Stimulated activated CD8-positive, alpha-beta memory T cell treated with anti-CD3 and anti-CD28 coated beads, Interleukin-4, amount 100 ng/mL, for 1 hour (primary cell): ENCODE data around the gene RAB20.
"Not testable (repeated sequence)": the region's sequence is repeated elsewhere in the genome, so short reads cannot be mapped to it uniquely, and the experiment has no call there.

ENCODE experiments used
- DNase-seq, 2 donors: peaks; one replicate each; pipeline ENCODE4 v3.0.0-alpha.2; 2020; ENCODE audit warnings: low read depth in 2 of 2, low spot score in 1 of 2

RAB20 gene

GRCh38 chr13:110493613-110494012 lies 67.9 kb downstream of the RAB20 start:
- DNase-seq: no peak

- no peak for DNase-seq
These were observed 68.6 kb downstream of the RAB20 start for GRCh38 chr13:110492679-110493593.

GRCh38 chr13:110491869-110492678 lies 69.4 kb downstream of the RAB20 start:
- DNase-seq: no peak

GRCh38 chr13:110490009-110490770 lies 71.3 kb downstream of the RAB20 start:
- DNase-seq: no peak

GRCh38 chr13:110486880-110487279 lies 74.6 kb downstream of the RAB20 start:
- DNase-seq: not testable (repeated sequence)

GRCh38 chr13:110486061-110486715 lies 75.3 kb downstream of the RAB20 start:
- no peak for DNase-seq

GRCh38 chr13:110485604-110486003 lies 75.9 kb downstream of the RAB20 start:
- DNase-seq: no peak

- DNase-seq: no peak
These were observed 77.1 kb downstream of the RAB20 start for GRCh38 chr13:110484290-110485048.

GRCh38 chr13:110483386-110483968 lies 78.0 kb downstream of the RAB20 start:
- no peak for DNase-seq

GRCh38 chr13:110480161-110480560 lies 81.4 kb downstream of the RAB20 start:
- no peak for DNase-seq

- DNase-seq: no peak
These were observed 81.9 kb downstream of the RAB20 start for GRCh38 chr13:110479648-110480047.

GRCh38 chr13:110479215-110479545 lies 82.3 kb downstream of the RAB20 start:
- DNase-seq: no peak

- no peak for DNase-seq
These were observed 82.9 kb downstream of the RAB20 start for GRCh38 chr13:110478405-110479214.

- no peak for DNase-seq
These were observed 83.7 kb downstream of the RAB20 start for GRCh38 chr13:110477706-110478245.

GRCh38 chr13:110476220-110476617 lies 85.3 kb downstream of the RAB20 start:
- DNase-seq: no peak

GRCh38 chr13:110475550-110476219 lies 85.8 kb downstream of the RAB20 start:
- no peak for DNase-seq

GRCh38 chr13:110475117-110475516 lies 86.4 kb downstream of the RAB20 start:
- no peak for DNase-seq

- DNase-seq: no peak
These were observed 86.8 kb downstream of the RAB20 start for GRCh38 chr13:110474713-110475112.
